GM21515 (cell line): ENCODE measurements around the gene CCDC88C.
"Not testable (repeated sequence)": the region's sequence is repeated elsewhere in the genome, so short reads cannot be mapped to it uniquely, and the experiment has no call there.

Experiments
- ATAC-seq: cut with Tn5 transposase; IDR thresholded peaks from one replicate; pipeline ENCODE4 v1.9.1; 2021; ENCODE audit not compliant: unreplicated experiment

CCDC88C gene

GRCh38 chr14:91253795-91254323, 163.8 kb downstream of the CCDC88C start:
- no peak for ATAC-seq

- ATAC-seq = no peak
Observed at GRCh38 chr14:91252871-91253794, 164.5 kb downstream of the CCDC88C start.

GRCh38 chr14:91250912-91251311, 166.7 kb downstream of the CCDC88C start:
- no peak for ATAC-seq

GRCh38 chr14:91249841-91250616, 167.6 kb downstream of the CCDC88C start:
- ATAC-seq = peak; percentile 78

GRCh38 chr14:91246051-91246852, 171.4 kb downstream of the CCDC88C start:
- no peak for ATAC-seq

- ATAC-seq = not testable (repeated sequence)
Observed at GRCh38 chr14:91245616-91246015, 172.0 kb downstream of the CCDC88C start.

GRCh38 chr14:91245029-91245428, 172.6 kb downstream of the CCDC88C start:
- no peak for ATAC-seq

GRCh38 chr14:91244501-91244901, 173.1 kb downstream of the CCDC88C start, which contains the start of gene GPR68:
GPR68 (minus strand) TSS chr14:91244704; CDS start chr14:91235050, 9,654 bp downstream.
- ATAC-seq = no peak

- ATAC-seq = no peak
Observed at GRCh38 chr14:91243074-91243471, 174.5 kb downstream of the CCDC88C start.

- no peak for ATAC-seq
Observed at GRCh38 chr14:91242635-91243034, 175.0 kb downstream of the CCDC88C start.

GRCh38 chr14:91241863-91242262, 175.8 kb downstream of the CCDC88C start:
- ATAC-seq = peak; percentile 57

- no peak for ATAC-seq
Observed at GRCh38 chr14:91238661-91239060, 179.0 kb downstream of the CCDC88C start.

GRCh38 chr14:91238085-91238484, 179.5 kb downstream of the CCDC88C start:
- no peak for ATAC-seq

- ATAC-seq = no peak
Observed at GRCh38 chr14:91237219-91237618, 180.4 kb downstream of the CCDC88C start.

GRCh38 chr14:91235841-91236240, 181.8 kb downstream of the CCDC88C start:
- no peak for ATAC-seq

GRCh38 chr14:91234791-91235114, 182.9 kb downstream of the CCDC88C start:
- no peak for ATAC-seq

GRCh38 chr14:91233936-91234790, 183.5 kb downstream of the CCDC88C start:
- no peak for ATAC-seq

- ATAC-seq = no peak
Observed at GRCh38 chr14:91232603-91233002, 185.0 kb downstream of the CCDC88C start.

- ATAC-seq = no peak
Observed at GRCh38 chr14:91232052-91232451, 185.6 kb downstream of the CCDC88C start.

- no peak for ATAC-seq
Observed at GRCh38 chr14:91231446-91231845, 186.2 kb downstream of the CCDC88C start.
